GM12878 (cell line): ENCODE data around the gene NHS. TPM values are rescaled to one million over a fixed set of nuclear protein-coding genes. Genes with fewer than 3 reads are reported as not detected.

ENCODE experiments used
- ATAC-seq: fragments of 200-7000 bp; cut with Tn5 transposase; 3 replicates; pipeline ENCODE4 v1.9.1; 2020; ENCODE audit warnings: mild to moderate bottlenecking, moderate library complexity
- BruUV-seq: library from RNA; stranded (reverse); fragments of 400-500 nt; replicated peaks from 2 replicates; lab custom pipeline; 2021; lab: Mats Ljungman, UMichigan
- CTCF ChIA-PET: fragments of 300-600 bp; sonication (Branson Sonifier 250); formaldehyde crosslinking; extraction: SDS; loops from one replicate; lab custom pipeline; 2021; ENCODE audit warnings: inconsistent platforms; lab: Yijun Ruan, JAX
- POLR2A ChIA-PET: fragments of 350-600 bp; formaldehyde crosslinking; extraction: SDS; loops from one replicate; lab custom pipeline; 2021; ENCODE audit warnings: inconsistent platforms; lab: Charles Lee
- RAD21 ChIA-PET: fragments of 300-600 bp; sonication (Branson Sonifier 250); formaldehyde crosslinking; loops from one replicate; lab custom pipeline; 2023; ENCODE audit warnings: antibody characterized with exemption; ENCODE audit not compliant: unreplicated experiment; lab: Charles Lee
- SMC1A ChIA-PET: fragments of 300-600 bp; sonication (Branson Sonifier 250); formaldehyde crosslinking; loops from one replicate; lab custom pipeline; 2023; ENCODE audit not compliant: unreplicated experiment, uncharacterized antibody; lab: Charles Lee
- DNase-seq: peaks from one replicate; pipeline ENCODE4 v3.0.0-alpha.2; 2011; ENCODE audit warnings: low read depth, low spot score
- FAIRE-seq: peaks from 3 replicates; lab custom pipeline; 2011; peaks lifted over from hg19 to GRCh38; lab: Jason Lieb, UNC
- H2AFZ ChIP-seq: 2 replicates; pipeline ENCODE4 v1.6.0; 2011; ENCODE audit warnings: low read depth, low read length, control low read depth; ENCODE audit not compliant: control insufficient read depth
- H3K27ac ChIP-seq: 2 replicates; pipeline ENCODE4 v1.5.1; 2011; ENCODE audit warnings: control low read depth; ENCODE audit not compliant: control insufficient read depth, insufficient read depth
- H3K27me3 ChIP-seq, 2 experiments: replicated peaks in 1 of 2; 2 replicates each; pipeline versions ENCODE4 v1.6.0 to v1.6.1; 2011; ENCODE audit warnings: low read length in 1 of 2; ENCODE audit not compliant: control insufficient read depth in 2 of 2, insufficient read depth in 2 of 2
- H3K36me3 ChIP-seq, 2 experiments: 2 replicates each; pipeline ENCODE4 v1.5.1; 2011; ENCODE audit warnings: low read length in 1 of 2; ENCODE audit not compliant: control insufficient read depth in 2 of 2, insufficient read depth in 2 of 2
- H3K4me1 ChIP-seq: 2 replicates; pipeline ENCODE4 v1.6.1; 2011; ENCODE audit warnings: mild to moderate bottlenecking, low read length, moderate library complexity, mixed read lengths; ENCODE audit not compliant: control insufficient read depth, insufficient read depth
- H3K4me2 ChIP-seq: 2 replicates; pipeline ENCODE4 v1.6.0; 2011; ENCODE audit warnings: control low read depth; ENCODE audit not compliant: control insufficient read depth, insufficient read depth
- H3K4me3 ChIP-seq: fragments of 200-600 bp; sonication (generic); 2 replicates; pipeline ENCODE4 v1.5.1; 2016
- H3K79me2 ChIP-seq: 2 replicates; pipeline ENCODE4 v1.6.0; 2011; ENCODE audit warnings: low read length; ENCODE audit not compliant: control insufficient read depth, insufficient read depth
- H3K9ac ChIP-seq: 2 replicates; pipeline ENCODE4 v1.8.0; 2011; ENCODE audit warnings: low read length, control low read depth, mixed read lengths; ENCODE audit not compliant: control insufficient read depth, insufficient read depth
- H3K9me3 ChIP-seq: replicated peaks from 3 replicates; pipeline ENCODE4 v1.5.1; 2011; ENCODE audit warnings: mild to moderate bottlenecking, low read length; ENCODE audit not compliant: control insufficient read depth, insufficient read depth
- H4K20me1 ChIP-seq: 2 replicates; pipeline ENCODE4 v1.6.0; 2011; ENCODE audit not compliant: control insufficient read depth, insufficient read depth
- ATF2 ChIP-seq: IDR thresholded peaks from 2 replicates; pipeline ENCODE4 v1.6.1; 2012; ENCODE audit warnings: low read length, inconsistent platforms
- BRCA1 ChIP-seq: IDR thresholded peaks from 2 replicates; pipeline ENCODE4 v1.6.1; 2011; ENCODE audit warnings: low read depth, low read length, improper control_type of control experiment
- CBX3 ChIP-seq: fragments of 200-600 bp; sonication (generic); IDR thresholded peaks from 2 replicates; pipeline ENCODE4 v1.6.1; 2016; ENCODE audit warnings: low read depth, borderline replicate concordance
- ESRRA ChIP-seq: IDR thresholded peaks from 2 replicates; pipeline ENCODE4 v1.6.1; 2012; ENCODE audit warnings: mild to moderate bottlenecking, low read length, improper control_type of control experiment
- FOXM1 ChIP-seq: IDR thresholded peaks from 2 replicates; pipeline ENCODE4 v1.6.1; 2012; ENCODE audit warnings: low read depth, mild to moderate bottlenecking, inconsistent platforms, low read length, moderate library complexity
- JUNB ChIP-seq: IDR thresholded peaks from 2 replicates; pipeline ENCODE4 v1.6.1; 2016; ENCODE audit warnings: antibody characterized with exemption, mild to moderate bottlenecking
- MEF2A ChIP-seq: IDR thresholded peaks from 2 replicates; pipeline ENCODE4 v1.6.1; 2011; ENCODE audit warnings: low read depth, mild to moderate bottlenecking, low read length, moderate library complexity; ENCODE audit not compliant: insufficient read depth
- NFIC ChIP-seq: IDR thresholded peaks from 2 replicates; pipeline ENCODE4 v1.6.1; 2012; ENCODE audit warnings: low read depth, mild to moderate bottlenecking, inconsistent platforms, low read length, moderate library complexity
- PAX8 ChIP-seq: fragments of 450-650 bp; IDR thresholded peaks from 2 replicates; pipeline ENCODE4 v1.6.1; 2017; ENCODE audit warnings: mild to moderate bottlenecking, moderate library complexity
- RBBP5 ChIP-seq: fragments of 200-600 bp; sonication (generic); conservative IDR thresholded peaks from 2 replicates; pipeline ENCODE4 v1.6.1; 2016
- SIN3A ChIP-seq: IDR thresholded peaks from 2 replicates; pipeline ENCODE4 v1.6.1; 2012; ENCODE audit warnings: low read depth, low read length, improper control_type of control experiment
- SMAD1 ChIP-seq: fragments of 450-650 bp; IDR thresholded peaks from 2 replicates; pipeline ENCODE4 v1.6.1; 2018; ENCODE audit warnings: mild to moderate bottlenecking, low read depth; ENCODE audit not compliant: partially characterized antibody
- SMC3 ChIP-seq: IDR thresholded peaks from 2 replicates; pipeline ENCODE4 v1.6.1; 2011; ENCODE audit warnings: low read length, improper control_type of control experiment, borderline replicate concordance
- SRF ChIP-seq, 2 experiments: IDR thresholded peaks; 2 replicates each; pipeline ENCODE4 v1.6.1; 2011; ENCODE audit warnings: low read depth in 2 of 2, low read length in 2 of 2, mild to moderate bottlenecking in 1 of 2, moderate library complexity in 1 of 2
- STAT1 ChIP-seq: fragments of 450-650 bp; conservative IDR thresholded peaks from 2 replicates; pipeline ENCODE4 v1.6.1; 2014; ENCODE audit warnings: antibody characterized with exemption, mild to moderate bottlenecking
- ZNF622 ChIP-seq: fragments of 450-650 bp; IDR thresholded peaks from 2 replicates; pipeline ENCODE4 v1.6.1; 2017; ENCODE audit warnings: mild to moderate bottlenecking, inconsistent platforms
- WGBS: methylation state at CpG from one replicate; pipeline ENCODE4 v1.1.6; 2016; ENCODE audit warnings: low lambda C conversion rate; ENCODE audit not compliant: insufficient replicate concordance, insufficient coverage; ENCODE audit errors: missing lambda C conversion rate; 5-methylcytosine and 5-hydroxymethylcytosine counted together
- in situ Hi-C: fragments of 300-500 bp; cut with MboI; formaldehyde crosslinking; loops from 9 replicates; pipeline ENCODE4 v1.14.3; 2018; ENCODE audit warnings: mixed read lengths
- intact Hi-C: fragments of 100-400 bp; cut with micrococcal nuclease; formaldehyde crosslinking; loops from one replicate; pipeline ENCODE4 v1.14.2; 2022; ENCODE audit not compliant: unreplicated experiment
- polyA plus RNA-seq, 11 experiments: library from polyadenylated mRNA; depleted of rRNA in 4 of 11; unstranded in 6 of 11; stranded (reverse) in 5 of 11; fragments of >200 nt; fragmentation: Nextera tagmentation in 4 of 11; fragmentation: Illumina TruSeq in 1 of 11; extraction: Ambion mirVana in 4 of 11; extraction: Trizol in 1 of 11; gene quantifications; 1 replicate in 1 of 11; 2 replicates in 10 of 11; pipeline versions ENCODE4 v1.2.1 to v1.2.3, GENCODE V29; 2011 to 2016; ENCODE audit warnings: inconsistent platforms in 2 of 11, missing spikeins in 2 of 11, low read depth in 1 of 11
- total RNA-seq, 4 experiments: library from RNA; depleted of rRNA in 3 of 4; stranded (reverse); fragments of >200 nt in 3 of 4; fragmentation: Illumina TruSeq in 1 of 4; extraction: Trizol in 1 of 4; gene quantifications; 2 replicates each; pipeline versions ENCODE4 v1.2.1 to v1.2.3, GENCODE V29; 2013 to 2021
- TF ChIP-seq, protein P1 (sequence below): IDR thresholded peaks from 2 replicates; pipeline ENCODE4 v1.6.1; 2012; ENCODE audit warnings: low read depth, low read length, improper control_type of control experiment

The NHS gene
- total and polyA plus RNA-seq, 10 of the 15 experiments (the other 5 are each of a cell fraction or from before 2014, with no cell fraction given), result under 0.01 to 0.07 (median 0.03) TPM; not detected in 7

- SMC1A ChIA-PET, result interaction anchor here (0.8 kb wide), 1 partner anchor 97 kb away, joined by 3 read pairs; no protein-coding TSS in a partner anchor
- RAD21 ChIA-PET, result no interaction called here
- no peak for ATAC-seq
Measured at GRCh38 chrX:17606231-17606630, 231.2 kb downstream of the NHS start.

More at GRCh38 chrX:17606231-17606630, 231.2 kb downstream of the NHS start:
- POLR2A ChIA-PET, result no interaction called here
- in situ Hi-C loops, result no loop called here
- TF ChIP-seq PAX8 (no peak), STAT1 (no peak), NFIC (no peak), ESRRA (no peak), SMC3 (no peak), SMAD1 (no peak), BRCA1 (no peak), SIN3A (no peak), CBX3 (no peak), SRF (IDR thresholded peaks at IDR 0.05; ENCODE audit: low read depth in 2 of 2, low read length in 2 of 2) (no peak), FOXM1 (no peak), RBBP5 (no peak), JUNB (no peak), ZNF622 (no peak), ATF2 (no peak), MEF2A (no peak)
- TF ChIP-seq, protein P1, sequence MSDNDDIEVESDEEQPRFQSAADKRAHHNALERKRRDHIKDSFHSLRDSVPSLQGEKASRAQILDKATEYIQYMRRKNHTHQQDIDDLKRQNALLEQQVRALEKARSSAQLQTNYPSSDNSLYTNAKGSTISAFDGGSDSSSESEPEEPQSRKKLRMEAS, result no peak
- DNase-seq, result no peak
- CTCF ChIA-PET, result no interaction called here
- H3K9me3 ChIP-seq, result no peaks in the 10 kb centered on the region
- H3K4me3 ChIP-seq, result no peak overlapping the region
- no peaks in the 10 kb centered on the region for H3K36me3 ChIP-seq
- WGBS, result 17% methylated on average over 4 of the region's 4 CpGs
- no TSS peak for BruUV-seq
- no peak overlapping the region for H2AFZ ChIP-seq
- no peaks in the 10 kb centered on the region for H3K79me2 ChIP-seq
- FAIRE-seq, result no peak
- no peaks in the 10 kb centered on the region for H3K4me1 ChIP-seq
- no peak overlapping the region for H3K9ac ChIP-seq
- no peak overlapping the region for H3K4me2 ChIP-seq
- no peak overlapping the region for H3K27ac ChIP-seq
- intact Hi-C loops, result no loop called here
- no peaks in the 10 kb centered on the region; a peak in 1 of 4 replicates for H3K27me3 ChIP-seq
- H4K20me1 ChIP-seq, result no peaks in the 10 kb centered on the region
